Measurements from ENCODE around the gene ENGASE. TPM values are rescaled to one million over a fixed set of nuclear protein-coding genes. Genes with fewer than 3 reads are reported as not detected.

ENGASE gene
- total and polyA plus RNA-seq, 2 of the 8 experiments (the other 6 are each of a cell fraction or from before 2014, with no cell fraction given): 9.3 to 36.1 TPM

DNA sequence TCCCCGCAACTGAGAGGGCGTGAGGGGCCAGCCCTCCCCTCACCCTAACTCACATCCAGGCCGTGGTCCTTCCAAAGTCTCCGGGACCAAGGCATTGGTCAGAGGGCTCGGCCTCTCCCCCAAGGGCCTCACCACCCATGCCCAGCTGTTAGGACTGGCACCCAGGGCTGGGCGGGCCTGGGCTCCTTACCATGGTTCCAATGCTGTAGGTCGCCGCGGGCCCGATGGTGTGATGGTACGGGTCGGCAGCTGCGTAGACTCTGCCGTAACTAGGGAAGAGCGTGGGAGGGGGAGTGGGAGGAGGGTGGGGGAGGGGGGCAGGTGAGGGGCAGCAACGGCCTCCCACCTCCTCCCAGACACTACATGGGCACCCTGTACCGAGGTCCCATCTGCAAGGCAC, 19.6 kb downstream of the ENGASE start (continued):
- TF ChIP-seq SUZ12 (IDR thresholded peaks at IDR 0.05; ENCODE audit: low read length) (no peak), SIN3A (conservative IDR thresholded peaks at IDR 0.05 in 1 of 2, IDR thresholded peaks at IDR 0.05 in 1 of 2; ENCODE audit: low read depth in 1 of 2, low read length in 2 of 2) (no peak), KDM4A (IDR thresholded peaks at IDR 0.05; ENCODE audit: low read depth, low read length, severe bottlenecking) (no peak), ATF3 (IDR thresholded peaks at IDR 0.05; ENCODE audit: insufficient read depth, low read depth, low read length) (no peak)
